Smooth muscle cell (in vitro differentiated cells): ENCODE results near the gene CDH12. TPM values are rescaled to one million over a fixed set of nuclear protein-coding genes. Genes with fewer than 3 reads are reported as not detected.
"Not testable (repeated sequence)": the region's sequence is repeated elsewhere in the genome, so short reads cannot be mapped to it uniquely, and the experiment has no call there.

ENCODE experiments used
- DNase-seq: peaks from one replicate; lab custom pipeline; 2025; ENCODE audit not compliant: unreplicated experiment; lab: John Stamatoyannopoulos, UW
- H2AFZ ChIP-seq: fragments of 200-600 bp; sonication (generic); 2 replicates; pipeline ENCODE4 v1.6.0; 2016; ENCODE audit warnings: antibody characterized with exemption, low read depth, mild to moderate bottlenecking
- H3F3A ChIP-seq: fragments of 200-600 bp; sonication (generic); 2 replicates; pipeline ENCODE4 v1.6.0; 2017; ENCODE audit warnings: antibody characterized with exemption, low read depth
- H3K27ac ChIP-seq: fragments of 200-600 bp; sonication (generic); 2 replicates; pipeline ENCODE4 v1.5.1; 2016; ENCODE audit warnings: low read depth, mild to moderate bottlenecking
- H3K27me3 ChIP-seq: fragments of 200-600 bp; sonication (generic); 2 replicates; pipeline ENCODE4 v1.6.1; 2016; ENCODE audit warnings: low read depth, mild to moderate bottlenecking
- H3K36me3 ChIP-seq: fragments of 200-600 bp; sonication (generic); 2 replicates; pipeline ENCODE4 v1.5.1; 2016; ENCODE audit warnings: low read depth
- H3K4me1 ChIP-seq: fragments of 200-600 bp; sonication (generic); 2 replicates; pipeline ENCODE4 v1.5.1; 2016; ENCODE audit warnings: low read depth
- H3K4me2 ChIP-seq: fragments of 200-600 bp; sonication (generic); 2 replicates; pipeline ENCODE4 v1.6.0; 2016; ENCODE audit warnings: mild to moderate bottlenecking
- H3K4me3 ChIP-seq: fragments of 200-600 bp; sonication (generic); 2 replicates; pipeline ENCODE4 v1.5.1; 2016; ENCODE audit warnings: mild to moderate bottlenecking
- H3K79me2 ChIP-seq: fragments of 200-600 bp; sonication (generic); 2 replicates; pipeline ENCODE4 v1.6.0; 2016; ENCODE audit warnings: low read depth, mild to moderate bottlenecking
- H3K9ac ChIP-seq: fragments of 200-600 bp; sonication (generic); 2 replicates; pipeline ENCODE4 v1.6.0; 2016; ENCODE audit warnings: low read depth
- H3K9me3 ChIP-seq: fragments of 200-600 bp; sonication (generic); replicated peaks from 2 replicates; pipeline ENCODE4 v1.5.1; 2016; ENCODE audit warnings: low read depth
- H4K20me1 ChIP-seq: fragments of 200-600 bp; sonication (generic); 2 replicates; pipeline ENCODE4 v1.6.0; 2016; ENCODE audit warnings: low read depth
- WGBS: methylation state at CpG from one replicate; pipeline ENCODE4 v1.1.7; 2016; ENCODE audit warnings: low lambda C conversion rate; 5-methylcytosine and 5-hydroxymethylcytosine counted together
- polyA plus RNA-seq: library from polyadenylated mRNA; unstranded; fragments of >200 nt; fragmentation: Nextera tagmentation; extraction: Ambion mirVana; gene quantifications from 2 replicates; pipeline ENCODE4 v1.2.1, GENCODE V29; 2016
- total RNA-seq: library from RNA; depleted of rRNA; stranded (reverse); fragments of >200 nt; gene quantifications from 2 replicates; pipeline ENCODE4 v1.2.3, GENCODE V29; 2014
- TF ChIP-seq, protein P1 (sequence below): fragments of 200-600 bp; sonication (generic); IDR thresholded peaks from 2 replicates; pipeline ENCODE4 v1.5.1; 2017; ENCODE audit warnings: borderline replicate concordance, mild to moderate bottlenecking, antibody characterized with exemption; ENCODE audit not compliant: insufficient read depth, poor library complexity, severe bottlenecking

The CDH12 gene
- total and polyA plus RNA-seq, 2 experiments from 2014 or later, result not detected

DNA sequence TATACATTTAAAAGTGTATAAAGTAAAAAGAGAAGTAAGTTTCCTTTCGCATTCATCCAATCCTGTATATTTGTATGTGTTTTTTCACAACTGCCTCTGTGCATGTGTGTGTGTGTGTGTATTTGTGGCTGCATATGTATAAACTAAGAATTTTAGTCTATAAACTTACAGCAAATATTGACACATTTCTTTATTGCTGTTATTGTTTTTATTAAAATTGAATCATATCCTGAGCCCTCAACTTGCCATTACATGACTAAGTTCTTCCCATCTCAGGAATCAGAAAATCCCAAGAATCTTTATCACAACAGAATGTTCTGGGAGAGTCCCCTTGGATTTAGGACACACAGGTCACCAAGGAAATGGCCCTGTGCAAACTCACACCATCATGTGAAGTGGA lies 712.7 kb downstream of the CDH12 start:
- not testable (repeated sequence) for H3K27ac ChIP-seq, H3K36me3 ChIP-seq, H3K4me3 ChIP-seq, H3K27me3 ChIP-seq, H3K9me3 ChIP-seq, H4K20me1 ChIP-seq, H3K4me1 ChIP-seq, H3K9ac ChIP-seq, H3K79me2 ChIP-seq, H3F3A ChIP-seq, H3K4me2 ChIP-seq, DNase-seq, H2AFZ ChIP-seq
- WGBS, result 100% methylated on average over 1 of the region's 1 CpG

DNA sequence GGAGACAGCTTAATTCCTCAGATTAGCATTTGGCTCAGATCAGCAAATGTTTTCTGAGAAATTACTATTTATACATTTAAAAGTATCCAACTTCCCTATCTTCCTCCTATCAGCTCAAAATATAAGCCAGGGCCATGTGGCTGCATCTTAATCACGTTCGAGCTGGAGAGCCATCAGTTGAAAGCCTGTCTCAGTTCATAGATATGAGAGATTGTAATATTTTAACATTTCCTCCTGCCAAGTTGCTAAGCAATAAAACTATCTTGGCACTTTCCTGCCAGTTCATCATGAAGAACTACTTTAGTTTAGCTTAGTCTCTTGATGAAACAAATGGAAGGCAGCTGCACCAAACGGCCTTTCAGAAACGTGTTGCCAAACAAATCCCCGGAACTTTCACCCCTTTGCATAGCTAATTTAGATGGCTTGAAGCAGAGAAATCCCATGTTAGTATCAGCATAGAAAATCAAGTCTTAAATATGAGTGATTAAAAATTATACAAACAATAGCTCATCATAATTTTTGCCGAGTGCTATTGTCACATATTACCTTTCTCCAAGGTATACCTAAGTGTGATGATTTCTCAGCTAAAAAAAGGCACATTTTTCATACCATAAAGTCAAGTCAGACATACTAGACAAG lies 713.4 kb downstream of the CDH12 start:
- not testable (repeated sequence) for H3K9ac ChIP-seq, H4K20me1 ChIP-seq, H2AFZ ChIP-seq, H3K4me3 ChIP-seq, H3K27ac ChIP-seq, H3K79me2 ChIP-seq, H3F3A ChIP-seq, H3K4me2 ChIP-seq, H3K4me1 ChIP-seq, DNase-seq, H3K27me3 ChIP-seq, H3K36me3 ChIP-seq, H3K9me3 ChIP-seq
- WGBS, result 44% methylated on average over 6 of the region's 6 CpGs

DNA sequence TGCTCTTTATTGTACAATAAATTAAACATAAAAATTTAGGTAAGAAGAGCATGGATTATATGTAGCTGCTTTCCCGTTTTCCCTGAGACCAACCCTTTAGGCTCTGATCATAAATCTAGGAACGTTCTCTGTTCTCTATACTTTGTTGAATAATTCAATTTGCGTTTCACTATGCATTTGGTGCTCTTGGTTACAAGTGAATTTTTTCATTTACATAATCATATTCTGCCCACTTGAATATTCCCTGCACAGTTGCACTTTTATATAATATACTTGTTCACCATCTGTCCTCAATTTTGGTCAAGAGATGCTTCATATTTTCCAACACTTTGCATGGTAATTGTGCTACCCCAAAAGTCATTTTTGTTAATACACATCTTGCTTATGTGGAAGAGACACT lies 741.8 kb downstream of the CDH12 start:
- H3K27ac ChIP-seq, result no peak overlapping the region
- H3K4me3 ChIP-seq, result no peak overlapping the region
- no peaks in the 10 kb centered on the region for H3K4me1 ChIP-seq
- no peak for DNase-seq
- H2AFZ ChIP-seq, result no peak overlapping the region
- H3K4me2 ChIP-seq, result no peak overlapping the region
- H3K36me3 ChIP-seq, result no peaks in the 10 kb centered on the region
- TF ChIP-seq, protein P1, sequence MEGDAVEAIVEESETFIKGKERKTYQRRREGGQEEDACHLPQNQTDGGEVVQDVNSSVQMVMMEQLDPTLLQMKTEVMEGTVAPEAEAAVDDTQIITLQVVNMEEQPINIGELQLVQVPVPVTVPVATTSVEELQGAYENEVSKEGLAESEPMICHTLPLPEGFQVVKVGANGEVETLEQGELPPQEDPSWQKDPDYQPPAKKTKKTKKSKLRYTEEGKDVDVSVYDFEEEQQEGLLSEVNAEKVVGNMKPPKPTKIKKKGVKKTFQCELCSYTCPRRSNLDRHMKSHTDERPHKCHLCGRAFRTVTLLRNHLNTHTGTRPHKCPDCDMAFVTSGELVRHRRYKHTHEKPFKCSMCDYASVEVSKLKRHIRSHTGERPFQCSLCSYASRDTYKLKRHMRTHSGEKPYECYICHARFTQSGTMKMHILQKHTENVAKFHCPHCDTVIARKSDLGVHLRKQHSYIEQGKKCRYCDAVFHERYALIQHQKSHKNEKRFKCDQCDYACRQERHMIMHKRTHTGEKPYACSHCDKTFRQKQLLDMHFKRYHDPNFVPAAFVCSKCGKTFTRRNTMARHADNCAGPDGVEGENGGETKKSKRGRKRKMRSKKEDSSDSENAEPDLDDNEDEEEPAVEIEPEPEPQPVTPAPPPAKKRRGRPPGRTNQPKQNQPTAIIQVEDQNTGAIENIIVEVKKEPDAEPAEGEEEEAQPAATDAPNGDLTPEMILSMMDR, result no peak
- H3K79me2 ChIP-seq, result no peaks in the 10 kb centered on the region
- no peak overlapping the region for H3K9ac ChIP-seq
- WGBS, result 82% methylated on average over 3 of the region's 3 CpGs
- H3F3A ChIP-seq, result no peaks in the 10 kb centered on the region
- no peaks in the 10 kb centered on the region for H3K27me3 ChIP-seq
- H3K9me3 ChIP-seq, result no peaks in the 10 kb centered on the region
- H4K20me1 ChIP-seq, result no peaks in the 10 kb centered on the region

DNA sequence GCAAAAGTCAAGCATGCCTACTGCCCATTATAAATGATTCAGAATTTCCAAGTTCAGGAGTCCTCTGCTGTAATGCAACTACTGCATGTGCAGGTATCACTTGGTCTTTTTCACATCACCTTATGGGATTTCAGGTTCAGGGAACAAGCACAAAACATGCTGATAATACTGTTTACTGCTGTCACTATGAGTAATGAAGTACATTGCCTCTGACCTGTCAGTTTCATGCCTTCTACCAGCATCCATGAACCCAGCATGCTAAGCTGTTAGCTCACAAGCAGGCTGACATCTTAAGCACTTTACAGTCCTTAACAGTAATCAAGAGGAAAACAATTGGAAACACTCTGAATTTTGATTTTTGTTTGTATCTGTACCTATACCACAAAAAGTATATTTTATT lies 743.8 kb downstream of the CDH12 start:
- Histone ChIP-seq H3K27me3 (no peaks in the 10 kb centered on the region), H3K4me1 (no peaks in the 10 kb centered on the region), H3K27ac (no peak overlapping the region), H3K36me3 (no peaks in the 10 kb centered on the region), H4K20me1 (no peaks in the 10 kb centered on the region), H3F3A (no peaks in the 10 kb centered on the region), H3K4me2 (no peak overlapping the region), H3K9me3 (no peaks in the 10 kb centered on the region), H2AFZ (no peak overlapping the region), H3K9ac (no peak overlapping the region), H3K4me3 (no peak overlapping the region), H3K79me2 (no peaks in the 10 kb centered on the region)
- DNase-seq, result no peak
- TF ChIP-seq, protein P1, result no peak

DNA sequence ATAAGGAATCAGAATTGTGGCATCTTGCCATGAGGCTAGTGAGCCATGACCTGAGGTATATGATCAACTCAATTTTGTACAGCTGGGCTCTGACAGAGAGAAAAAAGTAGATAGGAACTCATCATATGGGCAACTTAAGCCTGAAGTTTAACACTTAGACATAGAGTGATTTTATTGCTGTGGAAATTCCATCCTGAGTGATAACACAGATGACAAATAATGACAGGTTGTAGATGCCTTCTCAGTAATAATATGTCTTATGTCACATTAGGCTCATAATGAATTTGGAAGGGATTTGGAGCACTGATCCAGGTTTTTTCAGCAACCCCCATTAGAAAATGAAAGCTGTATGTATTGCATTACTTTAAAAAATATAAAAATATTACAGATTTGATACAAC lies 744.6 kb downstream of the CDH12 start:
- DNase-seq, result no peak
- Histone ChIP-seq H3K4me2 (no peak overlapping the region), H3K9ac (no peak overlapping the region), H3K79me2 (no peaks in the 10 kb centered on the region), H3F3A (no peaks in the 10 kb centered on the region), H3K36me3 (no peaks in the 10 kb centered on the region), H2AFZ (no peak overlapping the region), H3K9me3 (no peaks in the 10 kb centered on the region), H3K4me3 (no peak overlapping the region), H3K4me1 (no peaks in the 10 kb centered on the region), H4K20me1 (no peaks in the 10 kb centered on the region), H3K27ac (no peak overlapping the region), H3K27me3 (no peaks in the 10 kb centered on the region)
- TF ChIP-seq, protein P1, result no peak
